ENCODE data around the gene FAM13C. TPM values are rescaled to one million over a fixed set of nuclear protein-coding genes. Genes with fewer than 3 reads are reported as not detected.

Gene FAM13C
- total and polyA plus RNA-seq, 2 of the 13 experiments (the other 11 are each of a cell fraction or from before 2014, with no cell fraction given) = 0.07 to 0.26 TPM

DNA sequence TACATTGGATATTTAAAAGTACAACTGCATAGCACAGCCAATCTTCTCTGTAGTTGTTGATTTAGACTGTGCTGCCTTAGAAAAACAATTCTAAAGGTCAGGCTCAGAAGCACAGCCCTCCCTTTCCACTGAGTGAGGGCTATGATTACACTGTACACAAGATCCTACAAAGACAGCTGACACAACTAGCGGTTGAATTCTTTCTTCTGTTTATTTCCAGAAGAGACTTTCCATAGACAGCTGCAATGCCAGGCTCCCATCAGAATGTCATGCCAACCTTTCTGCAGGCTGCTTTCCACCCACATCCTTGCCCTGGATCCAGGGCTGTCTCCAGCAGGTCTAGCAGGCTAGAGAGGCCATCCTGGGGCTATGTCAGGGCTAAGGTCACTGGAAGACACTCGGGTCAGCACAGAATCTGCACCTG is 39.3 kb downstream of the FAM13C start:
- Histone ChIP-seq H3K4me3 (replicated peaks in 1 of 3; ENCODE audit: insufficient read depth in 1 of 3, low read depth in 2 of 3, low read length in 3 of 3) (peak overlapping the region in 2 of 3 experiments; percentile 14 to 56; a peak in 4 of 6 replicates), H3K79me2 (ENCODE audit: insufficient read depth, low read length) (no peaks in the 10 kb centered on the region), H3K27me3 (ENCODE audit: control insufficient read depth in 1 of 2, insufficient read depth in 2 of 2, low read length in 2 of 2) (no peaks in the 10 kb centered on the region), H3K4me2 (ENCODE audit: low read depth, low read length) (peak overlapping the region; percentile 74), H3K9ac (ENCODE audit: insufficient read depth, low read depth, low read length) (no peak overlapping the region), H3K36me3 (replicated peaks in 1 of 2; ENCODE audit: control insufficient read depth in 1 of 2, insufficient read depth in 2 of 2, low read length in 2 of 2) (no peaks in the 10 kb centered on the region), H4K20me1 (ENCODE audit: insufficient read depth, low read length) (no peaks in the 10 kb centered on the region), H2AFZ (ENCODE audit: low read length) (no peak overlapping the region), H3K9me3 (ENCODE audit: low read length) (no peaks in the 10 kb centered on the region), H3K27ac (ENCODE audit: extremely low read length, insufficient read depth, low read length) (peak overlapping the region; percentile 39), H3K4me1 (ENCODE audit: insufficient read depth, low read length) (peaks cover 41% of the 10 kb centered on the region)
- ChIA-PET CTCF (ENCODE audit: low intra/inter-chr PET ratio, low total read pairs) (no interaction called here), POLR2A (no interaction called here)
- WGBS (ENCODE audit: low lambda C conversion rate) = 0% methylated on average over 2 of the region's 2 CpGs
- BruUV-seq (replicated peaks) = no TSS peak
- peak; percentile 77 for DNase-seq (ENCODE audit: low spot score)
- peak; percentile 77 for FAIRE-seq
- in situ Hi-C loops (cut with HindIII; ENCODE audit: extremely low pct_ligation_motif_present, low pct_unique_long_range_greater_than_20kb) = no loop called here
- intact Hi-C loops (cut with micrococcal nuclease; ENCODE audit: unreplicated experiment) = no loop called here
- peak; percentile 100 for ATAC-seq
- TF ChIP-seq SNRNP70 (IDR thresholded peaks at IDR 0.05; ENCODE audit: low read depth, low read length) (no peak), JUND (CRISPR knock-in tag; IDR thresholded peaks at IDR 0.05) (no peak), ELF1 (CRISPR knock-in tag; IDR thresholded peaks at IDR 0.05) (no peak), ZSCAN22 (CRISPR knock-in tag; IDR thresholded peaks at IDR 0.05) (no peak), ZNF746 (CRISPR knock-in tag; IDR thresholded peaks at IDR 0.05) (no peak; the same call in 1 of the 2 replicates), FOXA1 (IDR thresholded peaks at IDR 0.05) (no peak), FOXA1 (CRISPR knock-in tag; IDR thresholded peaks at IDR 0.05) (peak; percentile 84), ARNTL (CRISPR knock-in tag; IDR thresholded peaks at IDR 0.05) (no peak), ZNF230 (CRISPR knock-in tag; IDR thresholded peaks at IDR 0.05) (0 out of 2 replicates have a peak, but pooled peaks have one; percentile 50), TBP (CRISPR knock-in tag; IDR thresholded peaks at IDR 0.05) (no peak), ZNF614 (CRISPR knock-in tag; IDR thresholded peaks at IDR 0.05; ENCODE audit: borderline replicate concordance) (0 out of 2 replicates have a peak, but pooled peaks have one; percentile 42), HHEX (CRISPR knock-in tag; IDR thresholded peaks at IDR 0.05) (no peak), CHD4 (IDR thresholded peaks at IDR 0.05; ENCODE audit: borderline replicate concordance, low read length) (no peak), NR2C2 (CRISPR knock-in tag; IDR thresholded peaks at IDR 0.05; ENCODE audit: borderline replicate concordance) (0 out of 2 replicates have a peak, but pooled peaks have one; percentile 20), CAMTA2 (CRISPR knock-in tag; IDR thresholded peaks at IDR 0.05; ENCODE audit: borderline replicate concordance) (no peak), ZNF292 (CRISPR knock-in tag; IDR thresholded peaks at IDR 0.05; ENCODE audit: borderline replicate concordance, low read depth) (peak; percentile 36; the same call in 1 of the 2 replicates)
- TF ChIP-seq, protein P1, sequence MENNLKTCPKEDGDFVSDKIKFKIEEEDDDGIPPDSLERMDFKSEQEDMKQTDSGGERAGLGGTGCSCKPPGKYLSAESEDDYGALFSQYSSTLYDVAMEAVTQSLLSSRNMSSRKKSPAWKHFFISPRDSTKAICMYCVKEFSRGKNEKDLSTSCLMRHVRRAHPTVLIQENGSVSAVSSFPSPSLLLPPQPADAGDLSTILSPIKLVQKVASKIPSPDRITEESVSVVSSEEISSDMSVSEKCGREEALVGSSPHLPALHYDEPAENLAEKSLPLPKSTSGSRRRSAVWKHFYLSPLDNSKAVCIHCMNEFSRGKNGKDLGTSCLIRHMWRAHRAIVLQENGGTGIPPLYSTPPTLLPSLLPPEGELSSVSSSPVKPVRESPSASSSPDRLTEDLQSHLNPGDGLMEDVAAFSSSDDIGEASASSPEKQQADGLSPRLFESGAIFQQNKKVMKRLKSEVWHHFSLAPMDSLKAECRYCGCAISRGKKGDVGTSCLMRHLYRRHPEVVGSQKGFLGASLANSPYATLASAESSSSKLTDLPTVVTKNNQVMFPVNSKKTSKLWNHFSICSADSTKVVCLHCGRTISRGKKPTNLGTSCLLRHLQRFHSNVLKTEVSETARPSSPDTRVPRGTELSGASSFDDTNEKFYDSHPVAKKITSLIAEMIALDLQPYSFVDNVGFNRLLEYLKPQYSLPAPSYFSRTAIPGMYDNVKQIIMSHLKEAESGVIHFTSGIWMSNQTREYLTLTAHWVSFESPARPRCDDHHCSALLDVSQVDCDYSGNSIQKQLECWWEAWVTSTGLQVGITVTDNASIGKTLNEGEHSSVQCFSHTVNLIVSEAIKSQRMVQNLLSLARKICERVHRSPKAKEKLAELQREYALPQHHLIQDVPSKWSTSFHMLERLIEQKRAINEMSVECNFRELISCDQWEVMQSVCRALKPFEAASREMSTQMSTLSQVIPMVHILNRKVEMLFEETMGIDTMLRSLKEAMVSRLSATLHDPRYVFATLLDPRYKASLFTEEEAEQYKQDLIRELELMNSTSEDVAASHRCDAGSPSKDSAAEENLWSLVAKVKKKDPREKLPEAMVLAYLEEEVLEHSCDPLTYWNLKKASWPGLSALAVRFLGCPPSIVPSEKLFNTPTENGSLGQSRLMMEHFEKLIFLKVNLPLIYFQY (CRISPR knock-in tag; IDR thresholded peaks at IDR 0.05; ENCODE audit: borderline replicate concordance) = no peak
- TF ChIP-seq, protein P2, sequence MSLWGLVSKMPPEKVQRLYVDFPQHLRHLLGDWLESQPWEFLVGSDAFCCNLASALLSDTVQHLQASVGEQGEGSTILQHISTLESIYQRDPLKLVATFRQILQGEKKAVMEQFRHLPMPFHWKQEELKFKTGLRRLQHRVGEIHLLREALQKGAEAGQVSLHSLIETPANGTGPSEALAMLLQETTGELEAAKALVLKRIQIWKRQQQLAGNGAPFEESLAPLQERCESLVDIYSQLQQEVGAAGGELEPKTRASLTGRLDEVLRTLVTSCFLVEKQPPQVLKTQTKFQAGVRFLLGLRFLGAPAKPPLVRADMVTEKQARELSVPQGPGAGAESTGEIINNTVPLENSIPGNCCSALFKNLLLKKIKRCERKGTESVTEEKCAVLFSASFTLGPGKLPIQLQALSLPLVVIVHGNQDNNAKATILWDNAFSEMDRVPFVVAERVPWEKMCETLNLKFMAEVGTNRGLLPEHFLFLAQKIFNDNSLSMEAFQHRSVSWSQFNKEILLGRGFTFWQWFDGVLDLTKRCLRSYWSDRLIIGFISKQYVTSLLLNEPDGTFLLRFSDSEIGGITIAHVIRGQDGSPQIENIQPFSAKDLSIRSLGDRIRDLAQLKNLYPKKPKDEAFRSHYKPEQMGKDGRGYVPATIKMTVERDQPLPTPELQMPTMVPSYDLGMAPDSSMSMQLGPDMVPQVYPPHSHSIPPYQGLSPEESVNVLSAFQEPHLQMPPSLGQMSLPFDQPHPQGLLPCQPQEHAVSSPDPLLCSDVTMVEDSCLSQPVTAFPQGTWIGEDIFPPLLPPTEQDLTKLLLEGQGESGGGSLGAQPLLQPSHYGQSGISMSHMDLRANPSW (CRISPR knock-in tag; IDR thresholded peaks at IDR 0.05; ENCODE audit: borderline replicate concordance) = no peak
- TF ChIP-seq, protein P3, sequence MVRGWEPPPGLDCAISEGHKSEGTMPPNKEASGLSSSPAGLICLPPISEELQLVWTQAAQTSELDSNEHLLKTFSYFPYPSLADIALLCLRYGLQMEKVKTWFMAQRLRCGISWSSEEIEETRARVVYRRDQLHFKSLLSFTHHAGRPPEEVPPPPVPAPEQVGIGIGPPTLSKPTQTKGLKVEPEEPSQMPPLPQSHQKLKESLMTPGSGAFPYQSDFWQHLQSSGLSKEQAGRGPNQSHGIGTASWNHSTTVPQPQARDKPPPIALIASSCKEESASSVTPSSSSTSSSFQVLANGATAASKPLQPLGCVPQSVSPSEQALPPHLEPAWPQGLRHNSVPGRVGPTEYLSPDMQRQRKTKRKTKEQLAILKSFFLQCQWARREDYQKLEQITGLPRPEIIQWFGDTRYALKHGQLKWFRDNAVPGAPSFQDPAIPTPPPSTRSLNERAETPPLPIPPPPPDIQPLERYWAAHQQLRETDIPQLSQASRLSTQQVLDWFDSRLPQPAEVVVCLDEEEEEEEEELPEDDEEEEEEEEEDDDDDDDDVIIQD (CRISPR knock-in tag; IDR thresholded peaks at IDR 0.05; ENCODE audit: low read depth) = peak; percentile 85

Measured in HepG2 (cell line).